HG03469 (cell line): ENCODE measurements around the gene RNF148.

Experiments
- ATAC-seq: cut with Tn5 transposase; IDR thresholded peaks from one replicate; pipeline ENCODE4 v1.9.1; 2021; ENCODE audit warnings: mild to moderate bottlenecking, moderate library complexity, moderate number of reproducible peaks; ENCODE audit not compliant: unreplicated experiment

Gene RNF148, protein sequence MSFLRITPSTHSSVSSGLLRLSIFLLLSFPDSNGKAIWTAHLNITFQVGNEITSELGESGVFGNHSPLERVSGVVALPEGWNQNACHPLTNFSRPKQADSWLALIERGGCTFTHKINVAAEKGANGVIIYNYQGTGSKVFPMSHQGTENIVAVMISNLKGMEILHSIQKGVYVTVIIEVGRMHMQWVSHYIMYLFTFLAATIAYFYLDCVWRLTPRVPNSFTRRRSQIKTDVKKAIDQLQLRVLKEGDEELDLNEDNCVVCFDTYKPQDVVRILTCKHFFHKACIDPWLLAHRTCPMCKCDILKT

DNA sequence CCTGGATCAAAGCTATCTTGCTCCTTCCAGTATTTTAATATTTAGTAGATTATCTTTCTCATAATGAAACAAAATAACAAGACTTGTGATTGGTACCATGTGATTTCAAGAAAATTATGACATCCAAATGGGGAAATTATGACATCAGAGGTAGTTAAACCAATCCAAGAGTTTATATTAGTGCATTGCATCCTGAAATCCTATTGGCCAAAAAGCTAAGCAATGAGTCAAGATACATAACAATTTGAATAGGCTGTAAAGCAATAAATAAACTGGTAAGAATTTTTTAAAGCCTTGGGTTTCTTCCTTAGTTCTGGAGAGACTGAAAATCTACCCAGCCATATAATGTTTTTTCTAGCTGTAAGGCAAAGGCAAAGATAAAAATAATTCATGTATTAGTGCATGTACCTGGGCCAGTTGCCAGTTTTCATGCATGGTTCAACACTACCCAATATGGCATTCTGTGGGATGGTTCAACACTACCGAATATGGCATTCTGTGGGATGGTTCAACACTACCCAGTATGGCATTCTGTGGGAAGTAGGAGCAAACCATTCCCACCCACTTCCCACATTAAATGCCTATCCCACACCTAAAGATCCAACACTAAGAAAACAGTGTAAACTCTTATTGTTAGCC lies at the start of gene RNF148:
Gene RNF148, minus strand, starts transcription at position 51 of the 639 bp plus-strand sequence. CDS start 172 bp downstream, outside the sequence.
- no peak for ATAC-seq

- no peak for ATAC-seq
These were observed 47.7 kb upstream of the RNF148 start for GRCh38 chr7:122750389-122750788.

GRCh38 chr7:122748195-122748594 lies 45.5 kb upstream of the RNF148 start:
- ATAC-seq, result no peak

DNA sequence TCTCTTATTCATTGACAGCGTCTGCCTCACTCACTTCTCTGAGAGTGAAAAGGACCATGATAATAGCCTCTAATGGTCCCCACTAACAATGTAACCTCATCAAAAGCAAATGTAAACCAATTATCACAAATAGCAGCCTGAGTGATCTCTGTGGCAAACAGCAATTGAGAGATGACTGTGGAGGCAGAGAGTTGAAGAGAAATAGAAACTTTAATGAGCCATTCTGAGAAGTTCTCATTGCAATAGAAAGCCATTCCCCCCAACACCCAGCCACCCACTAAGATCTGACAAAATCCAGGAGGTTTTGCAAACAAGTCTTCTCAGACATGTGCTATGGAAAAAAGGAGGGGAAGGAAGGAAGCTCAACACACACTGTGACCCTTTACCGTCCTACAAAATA lies 44.2 kb upstream of the RNF148 start:
- no peak for ATAC-seq

DNA sequence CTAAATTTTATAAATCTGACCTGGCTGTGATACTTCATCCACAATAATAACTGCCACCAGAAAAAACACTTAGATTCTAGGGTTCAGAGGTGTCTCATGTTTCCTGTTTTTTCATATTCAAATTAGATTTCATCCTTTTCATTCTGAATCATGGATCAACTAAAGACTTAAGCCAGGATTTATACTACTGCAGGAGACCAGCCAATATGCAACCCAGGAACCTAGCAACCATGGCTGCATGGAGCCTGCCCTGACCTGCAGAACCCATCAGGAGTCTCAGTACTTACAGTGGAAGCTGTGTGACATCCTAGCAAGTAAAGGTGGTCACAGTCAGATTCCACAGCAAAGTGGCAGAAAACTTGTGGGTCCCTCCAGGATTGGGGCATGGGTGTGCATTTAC lies 40.5 kb upstream of the RNF148 start:
- ATAC-seq, result no peak

DNA sequence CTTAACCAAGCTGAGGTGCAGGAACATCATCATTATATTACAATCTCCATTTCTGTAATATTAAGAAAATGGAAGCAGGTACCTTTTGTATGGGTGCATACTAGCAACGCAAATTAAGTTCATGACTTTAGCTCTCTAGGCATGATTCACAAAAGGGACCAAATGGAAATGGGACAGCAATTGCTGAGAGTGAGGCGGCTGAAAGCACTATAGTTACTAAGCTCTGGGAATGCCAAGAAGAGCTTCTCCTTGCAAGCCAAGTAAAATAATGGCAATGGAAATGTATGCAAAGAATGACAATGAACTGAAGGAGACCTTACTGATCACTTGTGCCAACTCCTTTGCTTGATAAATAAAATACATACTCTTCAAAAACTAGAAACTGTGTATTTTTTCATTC lies 36.2 kb upstream of the RNF148 start:
- no peak for ATAC-seq

GRCh38 chr7:122736183-122736582 lies 33.5 kb upstream of the RNF148 start:
- ATAC-seq, result no peak

GRCh38 chr7:122727759-122728158 lies 25.0 kb upstream of the RNF148 start:
- no peak for ATAC-seq

- ATAC-seq, result no peak
These were observed 24.6 kb upstream of the RNF148 start for GRCh38 chr7:122727354-122727753.

DNA sequence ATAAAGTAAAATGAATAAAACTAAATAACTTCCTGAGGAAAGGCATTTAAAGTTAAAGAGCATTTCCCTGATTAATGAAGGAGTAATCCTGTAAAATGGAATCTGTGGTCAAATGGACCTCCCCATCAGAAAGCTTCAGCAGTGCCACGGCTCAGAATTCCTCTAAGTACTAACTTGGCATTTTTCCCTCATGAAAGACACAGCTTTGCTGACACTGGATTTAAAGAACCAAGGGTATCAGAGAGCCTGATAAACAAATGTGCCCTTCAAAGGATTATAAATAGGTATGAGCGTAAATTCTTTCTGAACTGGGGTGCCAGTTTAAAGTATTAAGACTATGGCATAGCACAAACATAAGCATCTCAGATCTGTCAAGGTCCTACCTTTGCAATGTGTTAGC lies 24.2 kb upstream of the RNF148 start:
- no peak for ATAC-seq

DNA sequence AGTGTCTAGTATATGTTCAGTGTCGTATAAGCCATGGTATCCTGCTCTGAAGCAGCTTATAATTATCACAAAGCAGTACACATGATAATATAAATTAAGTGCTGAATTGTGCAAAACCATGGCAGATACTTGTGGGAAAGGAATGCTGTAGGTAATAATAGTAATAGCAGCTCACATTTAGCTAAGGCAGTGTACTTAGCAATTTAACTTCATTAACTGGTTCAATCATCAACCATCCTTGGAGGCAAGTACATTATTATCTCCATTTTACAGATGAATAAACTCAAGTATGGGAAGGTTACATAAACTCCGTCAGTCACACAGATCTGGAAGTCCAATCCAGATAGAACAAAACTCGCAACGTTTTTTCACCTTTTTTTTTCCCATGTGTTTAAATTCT lies 21.6 kb upstream of the RNF148 start:
- no peak for ATAC-seq

DNA sequence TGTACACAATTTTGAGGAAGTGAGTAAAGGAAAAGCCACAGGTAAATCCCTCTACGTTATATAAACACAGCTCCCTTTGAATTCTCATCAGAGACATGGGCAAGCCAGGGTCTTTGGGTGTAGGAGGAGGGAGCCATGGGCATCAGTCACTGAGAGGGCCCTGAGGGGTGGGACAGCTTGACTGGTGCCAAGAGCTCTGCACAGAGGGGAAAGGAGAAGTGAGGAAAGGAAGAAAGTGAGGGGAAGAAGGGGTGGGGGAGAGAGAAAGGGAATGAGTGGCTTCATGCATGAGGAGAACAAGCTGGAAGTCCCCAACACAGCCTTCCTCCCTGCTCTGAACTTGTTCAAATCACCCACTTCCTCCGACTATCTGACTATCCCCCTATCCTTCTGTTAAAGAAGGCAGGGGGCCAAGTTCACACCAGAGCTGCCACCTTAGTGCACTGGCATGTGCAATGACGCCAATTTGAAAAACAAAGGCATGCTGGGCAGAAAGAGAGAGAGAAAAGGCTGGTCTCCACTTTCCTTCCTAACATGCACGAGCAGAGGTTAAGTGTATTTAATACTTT lies 16.4 kb upstream of the RNF148 start:
- ATAC-seq, result no peak

DNA sequence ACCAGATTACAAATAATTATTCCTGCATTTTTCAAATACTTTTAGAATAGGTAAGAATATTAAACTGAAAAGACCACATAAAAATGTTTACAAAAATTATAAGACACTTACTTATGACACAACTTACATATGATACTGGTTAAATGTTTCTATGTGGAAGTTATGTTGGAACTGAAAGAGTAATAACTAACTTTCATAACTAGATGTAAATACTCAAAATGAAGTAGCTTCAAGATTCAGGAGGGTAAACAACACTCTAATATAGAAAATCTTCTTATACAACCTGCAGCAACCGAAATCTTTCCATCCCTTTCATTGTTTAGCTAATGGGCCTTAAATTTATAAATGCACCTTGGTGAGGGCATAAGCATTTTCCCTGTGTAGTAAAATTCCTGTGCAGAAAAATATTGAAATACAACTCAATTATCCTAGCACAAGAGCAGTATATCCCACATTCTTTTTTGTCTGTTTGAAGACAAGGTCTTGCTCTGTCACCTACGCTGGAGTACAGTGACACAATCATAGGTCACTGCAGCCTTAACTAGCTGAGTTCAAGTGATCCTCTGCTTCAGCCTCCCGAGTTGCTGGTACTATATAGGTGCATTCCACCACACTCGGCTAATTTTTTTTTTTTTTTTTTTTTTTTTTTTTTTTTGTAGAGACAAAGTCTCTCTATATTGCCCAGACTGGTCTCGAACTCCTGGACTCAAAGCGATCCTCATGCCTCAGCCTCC lies 14.8 kb upstream of the RNF148 start:
- ATAC-seq, result no peak

DNA sequence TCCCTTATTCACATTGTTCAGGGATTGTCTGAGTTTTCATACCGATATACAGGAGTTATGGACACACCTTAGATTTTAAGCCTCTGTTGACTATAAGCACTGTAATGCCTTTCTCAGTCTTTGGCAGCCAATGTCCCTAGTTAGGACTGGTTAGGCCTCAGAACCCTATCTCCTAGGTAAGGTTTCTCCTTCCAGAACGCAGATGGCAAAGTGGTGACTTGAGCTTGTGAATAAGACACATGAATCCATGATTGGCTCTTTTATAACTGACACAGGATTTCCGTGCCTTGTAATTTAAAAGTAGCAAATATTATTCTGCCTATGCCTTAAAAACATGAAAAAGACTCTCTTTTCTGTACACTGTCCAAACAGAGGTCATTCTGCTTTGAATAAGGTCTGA lies 12.5 kb upstream of the RNF148 start:
- no peak for ATAC-seq

GRCh38 chr7:122710916-122711315 lies 8.2 kb upstream of the RNF148 start:
- ATAC-seq, result no peak

GRCh38 chr7:122709930-122710646 lies 7.4 kb upstream of the RNF148 start:
- no peak for ATAC-seq

- no peak for ATAC-seq
These were observed 4.1 kb upstream of the RNF148 start for GRCh38 chr7:122706836-122707235.

GRCh38 chr7:122699017-122699416 lies 3.7 kb downstream of the RNF148 start, which contains the start of gene RNF133:
TSS of gene RNF133 (minus strand) at chr7:122699117. CDS start at chr7:122698918, 199 bp downstream.
- no peak for ATAC-seq

DNA sequence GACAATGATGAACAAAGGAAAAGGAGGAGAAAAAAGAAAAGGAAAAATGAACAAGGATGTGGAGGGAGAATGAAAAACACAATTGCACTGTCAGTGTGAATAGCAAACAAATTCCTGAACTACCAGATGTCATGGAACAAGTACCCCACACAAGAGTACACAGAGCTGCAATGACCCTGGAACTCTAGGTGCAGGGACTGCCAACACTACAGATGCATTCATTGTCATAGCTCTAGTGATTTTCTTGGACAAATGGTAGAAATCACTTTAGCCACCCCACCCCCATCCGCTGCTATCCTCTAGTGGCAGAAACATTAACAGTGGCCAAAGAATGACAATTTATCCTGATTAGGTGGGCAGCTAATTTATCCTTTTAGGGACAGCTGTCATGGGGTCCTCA lies 6.9 kb downstream of the RNF148 start:
- ATAC-seq, result no peak

DNA sequence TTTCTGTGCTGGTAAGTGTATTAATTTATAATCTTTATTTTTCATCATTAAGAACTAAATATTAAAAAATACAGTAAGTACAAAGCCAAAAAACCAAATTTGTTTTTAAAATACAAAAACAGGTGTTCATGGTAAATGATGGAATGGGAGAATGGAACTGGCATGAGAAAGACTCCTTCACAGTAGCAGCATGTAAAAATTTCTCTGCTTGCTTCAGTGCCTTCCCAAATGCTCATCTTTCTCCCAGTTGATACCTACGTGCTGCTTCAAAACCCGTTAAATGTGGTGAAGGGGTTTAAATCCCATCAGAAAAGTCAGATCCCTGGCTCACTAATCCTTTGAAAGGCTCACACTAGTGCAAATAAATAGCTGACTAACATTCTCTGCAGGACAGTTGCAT lies 8.0 kb downstream of the RNF148 start:
- no peak for ATAC-seq

DNA sequence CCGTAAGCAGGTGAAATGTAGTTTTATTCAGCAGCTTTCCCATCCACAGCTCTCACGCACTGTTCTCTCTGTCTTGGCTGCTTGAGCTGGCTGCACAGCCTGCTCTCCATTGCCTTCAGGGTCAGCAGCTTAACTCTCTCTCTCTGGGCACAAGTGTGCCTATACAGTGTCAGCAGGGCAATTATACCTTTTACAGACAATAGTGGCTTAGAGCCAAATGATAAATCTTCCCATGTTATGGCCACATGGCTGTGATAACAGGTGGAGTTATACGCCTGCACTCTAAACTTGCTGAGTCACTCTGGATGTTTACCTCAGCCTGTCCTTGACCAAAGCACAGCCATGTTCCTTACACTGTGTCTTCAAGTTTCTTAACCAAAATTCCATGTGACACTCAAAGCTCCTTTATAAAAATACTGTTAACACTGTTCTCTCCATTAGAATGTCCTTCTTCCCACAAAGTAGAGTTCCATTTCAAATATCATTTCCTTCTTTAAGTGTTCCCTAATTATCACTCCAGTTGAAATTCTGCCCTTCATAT lies 9.9 kb downstream of the RNF148 start:
- ATAC-seq, result no peak
